Parathyroid adenoma (tissue), 2 donors: Measurements from ENCODE around the gene DNMT3B.

Experiments
- H2AFZ ChIP-seq: fragments of 300-600 bp; sonication (generic); one replicate; pipeline ENCODE4 v1.7.0; 2017; ENCODE audit warnings: antibody characterized with exemption, mild to moderate bottlenecking
- H3K27ac ChIP-seq: fragments of 300-600 bp; sonication (generic); one replicate; pipeline ENCODE4 v1.7.0; 2017
- H3K27me3 ChIP-seq: fragments of 300-600 bp; sonication (generic); one replicate; pipeline ENCODE4 v1.7.0; 2017; ENCODE audit warnings: low read length; ENCODE audit not compliant: control insufficient read depth, insufficient read depth
- H3K36me3 ChIP-seq: fragments of 300-600 bp; sonication (generic); one replicate; pipeline ENCODE4 v1.7.0; 2017; ENCODE audit warnings: low read length; ENCODE audit not compliant: control insufficient read depth, insufficient read depth
- H3K4me1 ChIP-seq: fragments of 300-600 bp; sonication (generic); one replicate; pipeline ENCODE4 v1.7.0; 2017; ENCODE audit warnings: control low read depth
- H3K4me2 ChIP-seq: fragments of 300-600 bp; sonication (generic); one replicate; pipeline ENCODE4 v1.7.0; 2017; ENCODE audit warnings: low read length
- H3K4me3 ChIP-seq: fragments of 300-600 bp; sonication (generic); one replicate; pipeline ENCODE4 v1.7.0; 2017; ENCODE audit warnings: low read depth, low read length
- H3K79me2 ChIP-seq: fragments of 300-600 bp; sonication (generic); one replicate; pipeline ENCODE4 v1.7.0; 2017; ENCODE audit warnings: control low read depth
- H3K9ac ChIP-seq: fragments of 300-600 bp; sonication (generic); one replicate; pipeline ENCODE4 v1.7.0; 2017; ENCODE audit warnings: mild to moderate bottlenecking
- H3K9me3 ChIP-seq: fragments of 300-600 bp; sonication (generic); one replicate; pipeline ENCODE4 v1.7.0; 2017; ENCODE audit warnings: low read length; ENCODE audit not compliant: control insufficient read depth
- CTCF ChIP-seq: fragments of 300-600 bp; sonication (generic); IDR thresholded peaks from one replicate; pipeline ENCODE4 v1.7.0; 2017; ENCODE audit warnings: antibody characterized with exemption, mild to moderate bottlenecking
- donor health status: primary hyperparathyroidism.

The DNMT3B gene

GRCh38 chr20:32829311-32830005, 67.3 kb downstream of the DNMT3B start:
- Histone ChIP-seq H2AFZ (no peak overlapping the region), H3K79me2 (peaks cover 13% of the 10 kb centered on the region), H3K9me3 (no peaks in the 10 kb centered on the region), H3K27me3 (no peaks in the 10 kb centered on the region), H3K4me1 (no peaks in the 10 kb centered on the region), H3K36me3 (no peaks in the 10 kb centered on the region), H3K4me3 (no peak overlapping the region), H3K9ac (no peak overlapping the region), H3K27ac (no peak overlapping the region), H3K4me2 (no peak overlapping the region)
- TF ChIP-seq CTCF = no peak

GRCh38 chr20:32830437-32830836, 68.3 kb downstream of the DNMT3B start:
- H3K4me1 ChIP-seq = no peaks in the 10 kb centered on the region
- peaks cover 13% of the 10 kb centered on the region for H3K79me2 ChIP-seq
- no peak for TF ChIP-seq CTCF
- H3K27me3 ChIP-seq = no peaks in the 10 kb centered on the region
- H3K36me3 ChIP-seq = no peaks in the 10 kb centered on the region
- no peak overlapping the region for H2AFZ ChIP-seq
- no peak overlapping the region for H3K4me3 ChIP-seq
- H3K9me3 ChIP-seq = no peaks in the 10 kb centered on the region
- H3K4me2 ChIP-seq = no peak overlapping the region
- H3K27ac ChIP-seq = no peak overlapping the region
- no peak overlapping the region for H3K9ac ChIP-seq

GRCh38 chr20:32831982-32832381, 69.8 kb downstream of the DNMT3B start:
- H3K27ac ChIP-seq = no peak overlapping the region
- H3K4me3 ChIP-seq = no peak overlapping the region
- H3K4me1 ChIP-seq = no peaks in the 10 kb centered on the region
- H3K27me3 ChIP-seq = no peaks in the 10 kb centered on the region
- no peak overlapping the region for H2AFZ ChIP-seq
- TF ChIP-seq CTCF = no peak
- H3K9me3 ChIP-seq = no peaks in the 10 kb centered on the region
- H3K9ac ChIP-seq = no peak overlapping the region
- H3K79me2 ChIP-seq = peaks cover 17% of the 10 kb centered on the region
- H3K4me2 ChIP-seq = no peak overlapping the region
- H3K36me3 ChIP-seq = no peaks in the 10 kb centered on the region

- Histone ChIP-seq H2AFZ (no peak overlapping the region), H3K27me3 (no peaks in the 10 kb centered on the region), H3K4me3 (no peak overlapping the region), H3K79me2 (peaks cover 15% of the 10 kb centered on the region), H3K9me3 (no peaks in the 10 kb centered on the region), H3K4me1 (no peaks in the 10 kb centered on the region), H3K27ac (no peak overlapping the region), H3K9ac (no peak overlapping the region), H3K36me3 (no peaks in the 10 kb centered on the region), H3K4me2 (no peak overlapping the region)
- TF ChIP-seq CTCF = no peak
These were observed 70.5 kb downstream of the DNMT3B start for GRCh38 chr20:32832664-32833063.

GRCh38 chr20:32834972-32835371, 72.8 kb downstream of the DNMT3B start:
- Histone ChIP-seq H3K4me3 (no peak overlapping the region), H3K4me2 (no peak overlapping the region), H2AFZ (no peak overlapping the region), H3K79me2 (peaks cover 15% of the 10 kb centered on the region), H3K27ac (no peak overlapping the region), H3K36me3 (no peaks in the 10 kb centered on the region), H3K4me1 (no peaks in the 10 kb centered on the region), H3K9ac (no peak overlapping the region), H3K27me3 (no peaks in the 10 kb centered on the region), H3K9me3 (no peaks in the 10 kb centered on the region)
- no peak for TF ChIP-seq CTCF
